OCI-LY3 (cell line): ENCODE measurements around the gene CTAGE9.

ENCODE experiments used
- H2AFZ ChIP-seq: fragments of 200-600, 300-600 bp; shearing (Covaris generic); 2 replicates; pipeline ENCODE4 v1.6.0; 2014; ENCODE audit warnings: antibody characterized with exemption, low read depth, low read length
- H3K27ac ChIP-seq: fragments of 200-600, 300-600 bp; sonication (generic); 2 replicates; pipeline ENCODE4 v1.5.1; 2014; ENCODE audit warnings: mild to moderate bottlenecking, low read length, moderate library complexity, mixed read lengths
- H3K27me3 ChIP-seq: fragments of 200-600, 300-600 bp; sonication (generic); 2 replicates; pipeline ENCODE4 v1.6.1; 2014; ENCODE audit warnings: low read depth, low read length, mixed read lengths
- H3K36me3 ChIP-seq: fragments of 200-600, 300-600 bp; sonication (generic); replicated peaks from 2 replicates; pipeline ENCODE3; 2014; ENCODE audit warnings: low read depth, low read length, mixed read lengths
- H3K4me1 ChIP-seq: fragments of 300-600, 200-600 bp; sonication (generic); 2 replicates; pipeline ENCODE4 v1.6.1; 2014; ENCODE audit warnings: low read length, mixed read lengths
- H3K4me2 ChIP-seq: fragments of 200-600, 300-600 bp; sonication (generic); 2 replicates; pipeline ENCODE4 v1.6.1; 2014; ENCODE audit warnings: low read length, mixed read lengths
- H3K4me3 ChIP-seq: fragments of 300-600, 200-600 bp; sonication (generic); 2 replicates; pipeline ENCODE4 v1.5.1; 2014; ENCODE audit warnings: antibody characterized with exemption, mild to moderate bottlenecking, low read length, moderate library complexity
- H3K79me2 ChIP-seq: fragments of 300-600, 200-600 bp; shearing (Covaris generic); 2 replicates; pipeline ENCODE4 v1.6.1; 2014; ENCODE audit warnings: mild to moderate bottlenecking, low read length, mixed read lengths
- H3K9ac ChIP-seq: fragments of 300-600, 200-600 bp; shearing (Covaris generic); 2 replicates; pipeline ENCODE4 v1.6.0; 2014; ENCODE audit warnings: mild to moderate bottlenecking, low read length, moderate library complexity
- H3K9me3 ChIP-seq: fragments of 200-600, 300-600 bp; shearing (Covaris generic); 2 replicates; pipeline ENCODE4 v1.6.1; 2014; ENCODE audit warnings: low read length, mixed read lengths; ENCODE audit not compliant: insufficient read depth
- H4K20me1 ChIP-seq: fragments of 200-600, 300-600 bp; sonication (generic); 2 replicates; pipeline ENCODE4 v1.6.1; 2016; ENCODE audit warnings: low read length, mixed read lengths; ENCODE audit not compliant: insufficient read depth
- EZH2phosphoT487 ChIP-seq: fragments of 200-600 bp; shearing (Covaris generic); IDR thresholded peaks from 2 replicates; pipeline ENCODE4 v1.6.1; 2018; ENCODE audit warnings: antibody characterized with exemption, mixed run types, low read depth
- TF ChIP-seq, protein P1 (sequence below): fragments of 200-600, 300-600 bp; sonication (generic); IDR thresholded peaks from 2 replicates; pipeline ENCODE4 v1.5.1; 2014; ENCODE audit warnings: antibody characterized with exemption, low read length, low read depth

The CTAGE9 gene

DNA sequence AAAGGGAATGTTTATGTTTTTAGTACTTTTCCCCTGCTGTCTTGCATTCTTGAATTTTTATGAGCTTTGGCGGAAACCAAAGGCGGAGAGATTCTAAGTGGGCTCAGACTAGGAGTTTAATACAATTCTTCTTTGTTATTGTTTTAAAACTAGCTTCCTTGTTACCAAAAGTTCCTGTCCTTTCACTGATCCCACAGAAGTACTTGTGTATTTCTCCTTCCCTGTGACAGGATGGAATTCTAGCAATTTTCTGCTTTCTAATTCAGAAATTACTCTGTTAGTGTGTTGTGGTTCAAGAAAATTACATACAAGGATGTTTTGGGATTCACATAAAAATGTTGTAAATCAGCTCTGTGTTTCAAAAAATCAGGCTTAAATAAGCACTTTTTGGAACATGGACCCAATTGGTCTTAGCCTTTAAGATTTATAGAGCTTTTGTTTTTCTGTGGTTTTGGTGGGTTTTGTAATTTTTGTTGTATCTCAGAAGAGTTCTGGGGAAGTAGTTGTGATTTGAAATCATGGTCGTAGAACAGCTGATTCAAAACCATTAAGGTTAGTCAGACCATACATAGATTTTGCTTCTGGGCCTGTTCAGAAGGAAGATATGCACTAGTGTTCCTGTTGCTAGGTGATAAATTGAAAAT is 17.6 kb upstream of the CTAGE9 start:
- no peak for TF ChIP-seq EZH2phosphoT487
- TF ChIP-seq, protein P1, sequence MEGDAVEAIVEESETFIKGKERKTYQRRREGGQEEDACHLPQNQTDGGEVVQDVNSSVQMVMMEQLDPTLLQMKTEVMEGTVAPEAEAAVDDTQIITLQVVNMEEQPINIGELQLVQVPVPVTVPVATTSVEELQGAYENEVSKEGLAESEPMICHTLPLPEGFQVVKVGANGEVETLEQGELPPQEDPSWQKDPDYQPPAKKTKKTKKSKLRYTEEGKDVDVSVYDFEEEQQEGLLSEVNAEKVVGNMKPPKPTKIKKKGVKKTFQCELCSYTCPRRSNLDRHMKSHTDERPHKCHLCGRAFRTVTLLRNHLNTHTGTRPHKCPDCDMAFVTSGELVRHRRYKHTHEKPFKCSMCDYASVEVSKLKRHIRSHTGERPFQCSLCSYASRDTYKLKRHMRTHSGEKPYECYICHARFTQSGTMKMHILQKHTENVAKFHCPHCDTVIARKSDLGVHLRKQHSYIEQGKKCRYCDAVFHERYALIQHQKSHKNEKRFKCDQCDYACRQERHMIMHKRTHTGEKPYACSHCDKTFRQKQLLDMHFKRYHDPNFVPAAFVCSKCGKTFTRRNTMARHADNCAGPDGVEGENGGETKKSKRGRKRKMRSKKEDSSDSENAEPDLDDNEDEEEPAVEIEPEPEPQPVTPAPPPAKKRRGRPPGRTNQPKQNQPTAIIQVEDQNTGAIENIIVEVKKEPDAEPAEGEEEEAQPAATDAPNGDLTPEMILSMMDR = no peak
- Histone ChIP-seq H3K4me1 (no peaks in the 10 kb centered on the region), H3K36me3 (no peaks in the 10 kb centered on the region), H4K20me1 (no peaks in the 10 kb centered on the region), H3K27me3 (no peaks in the 10 kb centered on the region), H3K4me3 (no peak overlapping the region), H2AFZ (no peak overlapping the region), H3K9ac (no peak overlapping the region), H3K27ac (no peak overlapping the region), H3K4me2 (no peak overlapping the region), H3K79me2 (no peaks in the 10 kb centered on the region), H3K9me3 (no peaks in the 10 kb centered on the region)

DNA sequence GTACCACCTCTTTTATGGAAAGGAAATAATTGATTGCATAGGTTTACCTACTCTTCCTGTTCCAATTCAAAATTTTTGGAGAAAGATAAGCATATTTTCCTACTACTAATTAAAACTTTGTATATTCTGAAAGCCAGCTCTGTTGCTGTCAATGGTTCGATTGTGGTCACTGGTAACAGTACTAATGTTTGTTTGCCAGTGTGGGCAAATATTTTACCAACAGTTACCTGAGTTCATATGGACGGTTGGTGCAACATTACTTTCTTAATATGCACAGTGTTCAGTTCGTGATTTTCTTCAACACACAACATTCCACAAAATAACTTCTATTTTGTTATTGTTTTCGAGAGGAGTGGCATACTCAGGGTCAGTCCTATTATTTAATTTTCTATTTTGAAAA is 17.1 kb upstream of the CTAGE9 start:
- Histone ChIP-seq H3K27me3 (no peaks in the 10 kb centered on the region), H3K4me1 (no peaks in the 10 kb centered on the region), H4K20me1 (no peaks in the 10 kb centered on the region), H3K4me3 (no peak overlapping the region), H3K9ac (no peak overlapping the region), H3K36me3 (no peaks in the 10 kb centered on the region), H3K4me2 (no peak overlapping the region), H3K79me2 (no peaks in the 10 kb centered on the region), H3K27ac (no peak overlapping the region), H3K9me3 (no peaks in the 10 kb centered on the region), H2AFZ (no peak overlapping the region)
- TF ChIP-seq, protein P1 = no peak
- TF ChIP-seq EZH2phosphoT487 = no peak

DNA sequence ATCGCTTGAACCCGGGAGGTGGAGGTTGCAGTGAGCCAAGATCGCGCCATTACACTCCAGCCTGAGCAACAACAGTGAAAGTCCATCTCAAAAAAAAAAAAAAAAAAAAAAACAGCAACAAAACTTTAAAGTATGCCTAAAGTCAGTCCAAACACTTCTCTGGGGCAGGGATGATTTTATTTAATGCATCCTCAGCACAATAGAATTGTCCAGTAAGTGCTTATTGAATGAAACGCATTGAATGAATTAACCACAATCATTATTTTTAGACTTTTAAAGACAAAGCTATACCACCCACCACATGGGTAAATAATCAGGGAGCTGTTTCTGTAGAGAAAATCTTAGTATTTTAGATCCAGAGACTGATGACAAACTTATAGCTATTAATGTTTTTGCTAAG is 16.6 kb upstream of the CTAGE9 start:
- H3K9ac ChIP-seq = no peak overlapping the region
- no peak overlapping the region for H2AFZ ChIP-seq
- TF ChIP-seq EZH2phosphoT487 = no peak
- TF ChIP-seq, protein P1 = no peak
- H3K9me3 ChIP-seq = no peaks in the 10 kb centered on the region
- H3K4me2 ChIP-seq = no peak overlapping the region
- H3K36me3 ChIP-seq = no peaks in the 10 kb centered on the region
- no peak overlapping the region for H3K4me3 ChIP-seq
- no peaks in the 10 kb centered on the region for H4K20me1 ChIP-seq
- no peaks in the 10 kb centered on the region for H3K79me2 ChIP-seq
- H3K27ac ChIP-seq = no peak overlapping the region
- H3K27me3 ChIP-seq = no peaks in the 10 kb centered on the region
- H3K4me1 ChIP-seq = no peaks in the 10 kb centered on the region

DNA sequence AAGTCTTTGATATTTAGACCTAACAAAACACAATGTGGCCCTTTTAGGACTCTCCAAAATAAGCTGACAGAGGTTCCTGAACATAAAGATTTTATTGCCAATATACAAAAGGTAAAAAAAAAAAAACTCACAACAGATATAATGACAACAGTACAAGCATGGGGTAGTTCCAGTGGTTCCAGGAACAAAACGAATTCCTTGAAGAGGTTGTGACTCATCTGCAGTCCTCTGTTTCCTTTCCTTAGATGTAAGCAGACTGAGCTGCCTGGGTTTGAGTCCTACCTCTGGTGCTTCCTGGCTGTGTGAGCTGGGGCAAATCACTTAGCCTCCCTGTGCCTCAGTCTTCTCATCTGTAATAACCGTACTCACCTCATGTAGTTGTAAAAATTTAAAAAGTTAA is 13.3 kb upstream of the CTAGE9 start:
- no peaks in the 10 kb centered on the region for H3K27me3 ChIP-seq
- H3K9me3 ChIP-seq = no peaks in the 10 kb centered on the region
- H2AFZ ChIP-seq = no peak overlapping the region
- H3K27ac ChIP-seq = no peak overlapping the region
- no peaks in the 10 kb centered on the region for H3K4me1 ChIP-seq
- no peaks in the 10 kb centered on the region for H3K36me3 ChIP-seq
- H3K4me3 ChIP-seq = no peak overlapping the region
- no peaks in the 10 kb centered on the region for H3K79me2 ChIP-seq
- H3K4me2 ChIP-seq = no peak overlapping the region
- TF ChIP-seq, protein P1 = no peak
- TF ChIP-seq EZH2phosphoT487 = no peak
- no peaks in the 10 kb centered on the region for H4K20me1 ChIP-seq
- H3K9ac ChIP-seq = no peak overlapping the region
